NCI-H526 (cell line): Measurements from ENCODE around the gene CHRDL1.
"Not testable (repeated sequence)": the region's sequence is repeated elsewhere in the genome, so short reads cannot be mapped to it uniquely, and the experiment has no call there.

Source experiments
- DNase-seq, 2 experiments: peaks; one replicate each; lab custom pipeline; 2025; lab: John Stamatoyannopoulos, UW

The CHRDL1 gene

DNA sequence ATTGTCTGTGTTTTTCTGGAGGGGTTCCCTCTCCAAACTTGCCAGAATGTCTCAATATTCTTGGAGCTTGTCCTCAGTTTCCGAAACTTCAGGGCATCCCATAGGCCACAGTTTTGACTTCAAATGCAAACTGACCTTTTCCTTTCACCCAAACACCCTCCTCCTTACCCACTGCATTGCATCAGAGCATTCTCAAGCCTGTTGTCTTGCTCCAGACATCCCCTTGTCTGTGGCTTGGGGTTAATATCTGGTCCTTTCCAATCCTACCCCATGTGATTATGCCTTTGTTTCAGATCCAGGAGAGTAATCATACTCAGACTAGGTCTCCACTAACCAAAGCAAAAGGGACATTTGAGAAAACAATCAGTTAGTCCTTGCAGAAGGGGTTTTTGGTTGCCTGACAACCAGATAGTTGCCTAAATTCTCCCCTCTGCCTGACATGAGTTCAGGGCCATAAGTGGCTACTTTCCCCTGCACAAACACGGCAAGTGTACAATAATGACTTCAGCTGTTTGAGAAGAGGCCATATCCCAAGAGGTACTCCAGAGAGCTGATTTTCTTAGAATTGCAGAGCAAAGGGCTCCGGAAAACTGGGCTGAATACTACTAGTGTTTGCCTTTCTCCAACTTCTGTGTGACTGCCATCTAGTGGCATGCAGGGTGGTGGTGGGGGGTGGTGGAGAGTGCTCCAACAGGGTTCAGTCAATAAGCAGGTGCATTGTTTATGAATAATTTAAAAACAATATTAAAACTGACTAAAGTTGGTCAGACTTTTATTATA is 130.2 kb downstream of the CHRDL1 start:
- peak; percentile 40 to 79 for DNase-seq

DNA sequence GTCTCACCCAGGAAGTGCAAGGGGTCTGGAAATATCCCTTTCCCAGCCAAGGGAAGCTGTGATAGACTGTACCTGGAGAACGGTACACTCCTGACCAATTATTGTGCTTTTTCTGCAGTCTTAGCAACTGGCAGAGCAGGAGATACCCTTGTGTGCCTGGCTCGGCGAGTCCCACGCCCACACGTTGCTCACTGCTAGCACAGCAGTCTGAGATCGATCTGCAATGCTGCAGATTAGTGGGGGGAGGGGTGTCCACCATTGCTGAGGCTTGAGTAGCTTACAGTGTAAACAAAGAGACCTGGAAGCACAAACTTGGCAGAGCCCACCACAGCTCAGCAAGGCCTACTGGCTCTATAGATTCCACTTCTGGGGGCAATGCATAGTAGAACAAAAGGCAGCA is 138.5 kb downstream of the CHRDL1 start:
- no peak for DNase-seq

DNA sequence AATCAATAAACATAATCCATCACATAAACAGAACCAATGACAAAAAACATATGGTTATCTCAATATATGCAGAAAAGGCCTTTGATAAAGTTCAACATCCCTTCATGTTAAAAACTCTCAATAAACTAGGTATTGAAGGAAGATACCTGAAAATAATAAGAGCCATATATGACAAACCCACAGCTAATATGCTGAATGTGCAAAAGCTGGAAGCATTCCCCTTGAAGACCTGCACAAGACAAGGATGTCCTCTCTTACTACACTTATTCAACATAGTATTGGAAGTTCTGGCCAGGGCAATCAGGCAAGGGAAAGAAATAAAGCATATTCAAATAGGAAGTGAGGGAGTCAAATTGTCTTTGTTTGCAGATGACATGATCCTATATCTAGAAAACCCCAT is 141.3 kb downstream of the CHRDL1 start:
- not testable (repeated sequence) for DNase-seq

DNA sequence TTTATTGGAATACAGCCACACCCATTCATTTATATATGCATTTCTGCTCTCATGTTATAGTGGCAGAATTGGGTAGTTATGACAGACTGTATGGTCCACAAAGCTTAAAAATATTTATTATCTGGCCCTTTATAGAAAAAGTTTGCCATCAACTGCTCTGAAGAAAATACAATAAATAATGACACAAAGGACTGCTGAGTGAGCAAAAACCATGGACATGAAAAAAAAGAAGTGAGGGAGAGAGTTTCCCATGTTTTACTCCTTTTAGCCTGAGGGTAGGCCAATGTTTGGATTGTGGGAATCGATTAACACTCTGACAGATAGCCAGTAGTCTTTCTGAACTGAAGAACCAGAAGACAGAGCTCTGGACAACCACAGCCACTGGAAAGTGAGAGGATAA is 149.2 kb downstream of the CHRDL1 start:
- no peak for DNase-seq
